NCI-H1105 treated with DMSO at 0.1 percent for 48 hours (cell line): ENCODE results near the gene COL18A1.

Source experiments
- DNase-seq: peaks from one replicate; lab custom pipeline; 2025; lab: John Stamatoyannopoulos, UW

The COL18A1 gene

DNA sequence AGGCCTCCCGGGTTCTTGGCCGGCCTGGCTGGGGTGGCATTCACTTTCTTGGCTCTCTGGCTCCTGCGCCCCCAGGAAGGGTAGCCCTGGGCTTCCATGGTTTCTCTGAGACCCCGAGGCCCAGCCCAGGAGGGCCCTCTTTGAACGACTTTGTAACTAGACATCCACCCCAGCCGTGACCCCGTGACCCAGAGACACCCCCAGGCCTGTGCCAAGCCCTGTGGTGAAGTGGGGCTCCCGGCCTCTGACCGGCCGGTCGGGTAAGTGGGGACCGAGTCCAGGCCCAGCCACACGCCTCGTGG is 64.0 kb downstream of the COL18A1 start:
- DNase-seq, result no peak

DNA sequence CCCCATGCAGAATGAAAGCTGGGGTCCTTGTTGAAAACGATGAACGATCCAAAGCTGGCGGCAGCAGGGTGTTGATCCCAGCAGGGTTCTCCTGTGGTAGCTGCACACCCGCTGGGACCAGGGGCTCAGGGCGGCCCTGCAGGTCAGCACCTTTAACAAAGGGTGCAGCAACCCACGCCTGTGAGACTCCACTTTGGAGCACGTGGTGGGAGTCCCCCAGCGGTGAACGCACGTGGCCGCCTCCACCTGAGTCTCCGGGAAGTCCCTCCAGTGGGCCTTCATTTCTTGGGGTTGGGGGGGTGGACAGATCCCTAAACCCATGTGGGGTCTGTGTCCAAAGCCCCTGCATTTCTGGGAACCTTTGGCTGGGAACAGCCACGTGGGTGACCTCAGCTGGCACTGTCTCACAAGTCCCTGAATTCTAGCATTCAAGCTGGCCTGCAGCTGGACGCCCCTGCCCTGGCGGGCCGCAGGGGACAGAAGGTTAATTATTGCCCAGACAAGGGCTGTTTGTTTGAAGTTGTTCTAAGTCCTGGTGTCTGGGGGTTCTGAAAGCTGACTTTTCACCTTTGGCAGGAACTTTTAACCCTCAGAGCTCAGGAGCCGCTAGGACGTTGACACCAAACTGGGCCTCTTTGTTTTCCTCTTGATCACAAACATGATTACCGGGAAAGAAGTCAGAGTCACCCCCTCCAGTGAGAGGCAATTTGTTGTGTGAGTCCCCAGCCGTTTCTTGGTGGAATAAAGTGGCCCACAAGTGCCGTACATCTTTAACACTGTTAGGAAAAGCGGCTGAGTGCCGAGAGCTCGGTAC is 64.5 kb downstream of the COL18A1 start:
- DNase-seq, result no peak

DNA sequence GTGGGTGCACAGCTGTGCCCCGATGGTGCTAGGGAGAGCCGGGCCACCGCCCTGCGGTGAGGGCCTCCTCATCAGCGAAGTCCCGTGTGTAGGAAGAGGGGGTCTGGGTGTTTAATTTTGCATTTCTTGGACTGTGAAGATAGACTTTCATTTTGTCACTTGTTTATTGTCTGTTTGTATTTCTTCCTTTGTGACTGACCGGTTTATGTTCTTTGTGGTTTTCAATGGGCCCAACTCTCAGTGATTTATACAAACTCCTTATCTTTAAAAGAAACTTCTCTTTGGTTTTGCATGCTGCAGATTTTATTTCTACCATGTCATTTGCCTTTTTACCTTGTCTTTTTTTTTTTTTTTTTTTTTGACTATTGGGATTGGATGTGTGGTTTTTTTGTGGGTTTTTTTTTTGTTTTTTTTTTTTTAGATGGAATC is 65.1 kb downstream of the COL18A1 start:
- DNase-seq, result no peak

DNA sequence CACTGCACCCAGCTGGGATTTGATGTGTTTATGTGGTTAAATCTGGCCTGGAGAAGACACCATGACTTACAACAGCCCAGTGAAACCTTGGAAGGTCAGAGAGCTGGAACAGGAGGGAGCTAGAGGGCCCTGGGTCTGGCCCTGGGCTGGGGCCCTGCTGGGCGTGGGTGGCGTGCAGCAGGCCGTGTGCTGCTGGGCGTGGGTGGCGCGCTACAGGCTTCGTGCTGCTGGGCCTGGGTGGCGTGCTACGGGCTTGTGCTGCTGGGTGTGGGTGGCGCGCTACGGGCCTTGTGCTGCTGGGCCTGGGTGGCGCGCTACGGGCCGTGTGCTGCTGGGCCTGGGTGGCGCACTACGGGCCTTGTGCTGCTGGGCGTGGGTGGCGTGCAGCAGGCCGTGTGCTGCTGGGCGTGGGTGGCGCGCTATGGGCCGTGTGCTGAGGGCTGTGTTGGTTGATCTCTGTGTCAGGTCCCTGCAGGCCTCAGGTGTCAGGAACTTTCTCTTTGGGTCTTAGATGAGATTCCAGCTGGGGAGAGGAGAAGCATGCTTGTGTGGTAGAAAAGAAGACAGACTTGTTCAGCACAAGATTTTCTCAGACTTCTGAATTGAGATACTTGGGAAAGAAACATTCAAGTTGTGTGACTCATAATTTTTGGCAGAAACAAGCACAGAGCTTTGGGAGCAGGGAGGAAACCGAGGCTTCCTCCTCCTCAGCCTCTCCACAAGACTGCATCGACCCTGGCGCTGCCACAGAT is 66.0 kb downstream of the COL18A1 start:
- no peak for DNase-seq

DNA sequence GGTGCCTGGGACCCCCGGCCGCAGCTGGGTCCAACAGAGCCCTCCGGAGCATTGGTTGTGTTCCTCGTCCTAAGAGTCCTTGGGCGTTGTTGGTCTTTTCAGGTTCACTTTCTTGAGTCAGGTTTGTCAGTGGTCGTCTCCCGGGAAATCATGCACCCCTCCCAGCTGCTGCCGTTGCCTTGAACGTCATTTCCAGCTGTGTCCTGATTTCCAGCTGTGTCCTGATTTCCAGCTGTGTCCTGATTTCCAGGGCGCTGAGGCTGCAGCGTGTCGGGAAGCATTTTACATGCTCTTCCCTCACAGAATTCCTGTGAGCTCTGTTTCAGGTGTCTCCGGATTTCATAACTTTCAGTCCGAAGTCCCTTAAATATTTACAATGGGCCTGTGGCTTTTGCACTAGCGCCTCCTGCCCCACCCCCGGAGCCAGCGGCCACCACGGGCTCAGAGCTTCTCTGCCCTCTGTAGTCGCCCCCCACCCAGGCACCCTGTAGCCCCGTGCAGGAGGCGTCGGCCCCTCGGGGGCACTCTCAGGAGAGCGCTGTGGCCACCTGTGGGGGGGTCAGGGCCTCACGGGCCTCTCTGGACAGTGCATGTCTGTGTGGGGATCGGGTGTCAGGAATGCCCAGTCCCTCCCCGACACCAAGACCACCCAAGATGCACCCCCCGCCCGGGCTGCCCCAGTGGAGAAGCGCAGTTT is 66.7 kb downstream of the COL18A1 start:
- no peak for DNase-seq

DNA sequence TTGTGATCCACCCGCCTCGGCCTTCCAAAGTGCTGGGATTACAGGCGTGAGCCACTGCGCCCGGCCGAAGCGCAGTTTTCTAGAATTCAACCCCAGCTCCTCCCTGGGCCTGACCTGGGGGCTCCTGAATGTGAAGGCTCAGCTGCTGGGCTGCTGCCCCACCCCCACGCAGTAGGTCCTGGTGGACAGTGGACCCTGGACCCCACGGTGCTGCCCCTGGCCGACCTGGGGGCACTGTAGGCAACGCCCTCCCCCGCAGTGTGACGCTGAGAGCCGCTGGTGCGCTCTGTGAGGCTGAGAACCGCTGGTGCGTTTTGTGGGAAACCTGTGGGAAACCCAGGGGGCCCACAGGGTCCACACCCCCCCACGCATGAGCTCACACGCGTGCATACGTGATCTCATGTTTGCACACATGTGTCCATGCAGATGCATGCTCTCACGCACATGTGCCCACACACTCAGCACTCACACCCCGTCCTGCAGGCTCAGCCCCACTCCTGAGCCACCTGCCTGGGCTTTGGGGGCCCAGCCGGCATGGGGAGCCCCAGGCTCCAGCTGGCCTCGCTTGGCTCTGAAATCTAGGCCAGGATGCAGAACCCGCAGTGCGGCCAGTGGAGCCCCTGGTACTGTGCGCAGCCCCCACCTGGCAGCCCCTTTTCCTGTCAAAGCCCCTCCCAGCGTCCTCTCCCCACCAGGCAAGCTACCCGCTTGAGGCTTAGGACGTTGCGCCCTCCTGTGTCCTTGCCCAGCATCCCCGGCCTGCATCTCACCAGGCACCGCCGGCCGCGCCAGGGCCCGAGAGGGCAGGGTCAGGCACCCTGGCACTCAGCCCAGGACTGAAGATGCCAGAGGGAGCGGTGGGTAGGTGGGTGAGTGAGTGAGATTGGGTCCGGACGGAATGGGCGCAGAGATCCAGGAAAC is 67.7 kb downstream of the COL18A1 start:
- no peak for DNase-seq

DNA sequence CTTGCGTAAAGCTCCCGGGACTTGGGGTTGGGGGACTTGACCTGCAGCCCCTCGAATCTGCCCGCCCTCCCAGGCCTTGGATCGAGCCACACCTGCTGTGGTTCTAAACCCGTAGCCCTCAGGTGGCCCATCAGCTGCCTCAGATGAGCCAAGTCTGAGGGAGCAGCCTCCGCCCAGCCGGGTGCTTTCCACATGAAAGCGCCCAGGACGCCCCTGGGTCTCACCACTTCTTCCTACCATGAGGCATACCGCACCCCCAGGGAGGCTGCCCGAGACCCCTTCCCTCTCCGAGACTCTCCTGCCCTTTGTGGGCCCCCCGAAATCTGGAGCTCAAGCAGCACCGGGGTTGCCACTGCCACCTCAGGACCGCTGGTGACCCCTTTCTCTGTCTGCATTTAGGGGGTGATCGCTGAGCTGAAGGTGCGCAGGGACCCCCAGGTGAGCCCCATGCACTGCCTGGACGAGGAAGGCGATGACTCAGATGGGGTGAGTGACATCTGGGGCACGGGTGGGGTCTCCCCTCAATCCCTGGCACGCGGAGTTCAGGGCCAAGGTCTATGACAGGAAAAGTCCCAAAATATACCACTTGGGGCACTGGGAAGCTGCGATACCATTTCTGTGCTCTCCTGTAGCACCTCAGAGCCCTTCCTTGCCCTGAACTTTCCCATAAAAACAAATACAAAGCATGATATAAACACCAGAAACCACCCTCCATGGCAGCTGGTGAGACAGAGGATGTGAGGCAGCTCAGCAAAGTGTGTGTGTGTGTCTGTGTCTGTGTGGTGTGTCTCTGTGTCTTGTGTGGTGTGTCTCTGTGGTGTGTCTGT is 68.7 kb downstream of the COL18A1 start:
- no peak for DNase-seq

DNA sequence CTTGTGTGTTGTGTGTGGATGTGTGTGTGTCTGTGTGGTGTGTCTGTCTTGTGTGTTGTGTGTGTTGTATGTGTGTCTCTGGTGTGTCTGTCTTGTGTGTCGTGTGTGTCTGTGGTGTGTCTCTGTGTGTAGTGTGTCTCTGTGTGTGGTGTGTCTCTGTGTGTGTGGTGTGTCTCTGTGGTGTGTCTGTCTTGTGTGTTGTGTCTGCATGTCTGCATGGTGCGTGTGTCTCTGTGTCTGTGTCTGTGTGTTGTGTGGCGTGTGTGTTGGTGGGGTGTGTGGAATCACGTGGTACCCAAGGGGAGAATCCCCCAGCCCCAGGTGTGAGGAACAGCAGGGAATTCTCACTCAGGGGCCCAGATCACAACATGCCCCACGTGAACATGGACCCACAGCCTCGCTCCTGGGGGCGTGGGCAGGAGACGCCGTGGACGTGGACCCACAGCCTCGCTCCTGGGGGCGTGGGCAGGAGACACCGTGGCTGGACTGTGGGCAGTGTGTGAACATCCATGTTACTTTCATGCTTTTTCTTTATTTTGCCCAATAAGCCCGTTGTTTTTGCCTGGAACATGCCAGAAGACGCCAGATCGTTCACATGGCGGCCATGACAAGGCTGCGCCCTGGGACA is 69.5 kb downstream of the COL18A1 start:
- no peak for DNase-seq

DNA sequence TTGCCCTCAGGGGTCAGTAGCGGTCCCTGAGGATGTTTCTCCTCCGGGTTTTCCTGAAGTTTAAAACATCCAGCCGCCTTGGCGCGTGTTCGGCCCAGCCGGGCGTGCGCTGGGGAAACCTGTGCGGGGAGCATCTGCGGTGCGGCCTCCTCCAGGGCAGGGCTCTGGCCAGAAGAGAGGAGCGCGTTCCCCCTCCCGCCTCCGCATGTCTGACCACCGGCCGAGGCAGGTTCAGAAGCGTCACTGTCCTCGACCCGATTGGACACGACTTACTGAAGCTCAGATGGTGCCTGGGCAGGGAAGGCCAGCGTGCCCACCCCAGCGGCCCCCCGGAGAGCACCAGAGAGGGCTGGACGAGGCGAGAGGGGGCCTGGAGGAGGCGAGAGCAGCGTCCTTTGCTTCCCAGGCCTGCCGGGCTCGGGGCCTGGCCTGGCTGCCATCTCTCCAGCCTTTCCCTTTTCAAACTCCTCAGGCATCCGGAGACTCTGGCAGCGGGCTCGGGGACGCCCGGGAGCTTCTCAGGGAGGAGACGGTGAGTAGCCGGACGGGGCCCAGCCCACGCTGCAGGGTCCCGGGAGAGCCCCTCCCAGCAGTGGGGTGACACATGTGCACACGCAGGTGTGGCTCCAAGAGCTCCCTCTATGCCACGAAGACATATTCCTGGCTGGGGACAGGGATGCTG is 70.2 kb downstream of the COL18A1 start:
- DNase-seq, result no peak

DNA sequence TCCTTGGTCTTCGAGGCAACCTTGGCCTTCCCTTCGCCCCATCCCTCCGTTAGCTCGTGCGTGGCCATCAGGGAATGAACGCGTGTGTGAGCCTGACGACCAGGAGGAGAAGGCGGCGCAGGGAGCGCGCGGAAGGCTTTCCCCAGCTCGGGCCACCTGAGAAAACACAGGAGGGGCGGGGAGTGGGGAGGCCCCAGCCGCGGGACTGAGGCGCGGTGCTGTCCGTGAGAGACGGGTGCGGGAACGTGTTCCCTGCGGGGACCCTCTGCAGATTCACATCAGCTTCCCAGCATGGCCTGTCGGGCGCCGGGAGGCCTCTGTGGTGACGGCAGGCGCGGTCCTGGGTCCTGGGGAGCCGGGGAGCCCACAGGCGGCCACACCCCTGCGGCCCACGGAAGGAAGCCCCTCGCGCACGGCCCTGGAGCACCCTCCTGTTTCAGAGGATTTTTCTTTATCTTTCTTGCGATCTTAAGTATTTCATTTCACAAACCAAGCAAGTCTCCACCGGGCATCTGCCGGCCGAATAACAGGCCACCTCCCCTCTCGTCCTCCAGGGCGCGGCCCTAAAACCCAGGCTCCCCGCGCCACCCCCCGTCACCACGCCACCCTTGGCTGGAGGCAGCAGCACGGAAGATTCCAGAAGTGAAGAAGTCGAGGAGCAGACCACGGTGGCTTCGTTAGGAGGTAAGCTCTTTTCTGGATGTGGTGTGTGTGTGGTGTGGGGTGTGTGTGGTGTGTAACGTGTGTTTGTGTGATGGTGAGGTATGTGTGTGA is 71.0 kb downstream of the COL18A1 start:
- DNase-seq, result no peak

DNA sequence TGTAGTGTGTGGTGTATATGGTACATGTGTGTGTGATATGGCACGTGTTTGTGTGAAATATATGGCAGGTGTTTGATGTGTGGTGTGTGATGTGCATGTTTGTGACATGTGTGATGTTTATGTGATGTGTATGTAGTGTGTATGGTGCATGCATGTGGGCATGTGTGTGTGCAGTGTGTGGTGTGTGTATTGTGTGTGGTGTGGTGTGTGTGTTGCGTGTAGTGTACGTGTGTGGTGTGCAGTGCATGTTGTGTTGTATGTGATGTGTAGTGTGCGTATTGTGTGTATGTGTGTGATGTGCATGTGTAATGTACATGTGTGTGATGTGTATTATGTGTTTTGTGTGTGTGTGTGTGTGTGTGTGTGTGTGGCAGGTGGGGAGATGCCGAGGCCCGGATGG is 71.6 kb downstream of the COL18A1 start:
- DNase-seq, result no peak

DNA sequence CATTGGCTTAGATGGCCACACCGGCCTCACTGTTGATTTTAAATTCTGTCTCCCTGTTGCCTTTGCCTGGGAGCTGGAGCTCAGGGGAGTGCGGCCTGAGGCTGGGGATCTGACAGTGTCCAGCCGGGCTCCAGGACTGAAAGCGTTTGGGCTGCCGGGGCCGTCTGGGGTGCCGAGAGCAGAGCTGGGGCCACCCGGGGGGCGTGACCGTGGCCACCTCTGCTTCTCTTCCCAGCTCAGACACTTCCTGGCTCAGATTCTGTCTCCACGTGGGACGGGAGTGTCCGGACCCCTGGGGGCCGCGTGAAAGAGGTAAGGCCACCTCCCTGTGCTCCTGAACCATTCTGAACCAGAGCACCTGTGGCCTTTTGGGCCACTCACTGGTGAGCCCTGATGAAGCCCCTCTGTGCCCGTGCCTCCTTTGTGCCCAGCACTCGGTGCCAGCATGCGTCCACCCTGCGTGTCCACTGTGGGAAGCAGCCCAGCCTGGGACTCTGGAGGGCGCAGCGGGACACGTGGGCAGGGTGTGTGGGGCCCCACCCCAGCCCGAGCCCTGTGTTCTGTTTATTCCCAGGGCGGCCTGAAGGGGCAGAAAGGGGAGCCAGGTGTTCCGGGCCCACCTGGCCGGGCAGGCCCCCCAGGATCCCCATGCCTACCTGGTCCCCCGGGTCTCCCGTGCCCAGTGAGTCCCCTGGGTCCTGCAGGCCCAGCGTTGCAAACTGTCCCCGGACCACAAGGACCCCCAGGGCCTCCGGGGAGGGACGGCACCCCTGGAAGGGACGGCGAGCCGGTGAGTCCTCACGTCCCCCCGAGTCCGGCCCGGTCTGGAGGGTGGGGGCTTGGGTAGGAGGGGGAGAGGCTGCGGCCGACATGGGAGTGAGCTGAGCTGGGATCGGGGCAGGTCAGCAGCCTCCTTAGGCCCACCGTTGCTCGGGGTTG is 72.5 kb downstream of the COL18A1 start:
- no peak for DNase-seq

DNA sequence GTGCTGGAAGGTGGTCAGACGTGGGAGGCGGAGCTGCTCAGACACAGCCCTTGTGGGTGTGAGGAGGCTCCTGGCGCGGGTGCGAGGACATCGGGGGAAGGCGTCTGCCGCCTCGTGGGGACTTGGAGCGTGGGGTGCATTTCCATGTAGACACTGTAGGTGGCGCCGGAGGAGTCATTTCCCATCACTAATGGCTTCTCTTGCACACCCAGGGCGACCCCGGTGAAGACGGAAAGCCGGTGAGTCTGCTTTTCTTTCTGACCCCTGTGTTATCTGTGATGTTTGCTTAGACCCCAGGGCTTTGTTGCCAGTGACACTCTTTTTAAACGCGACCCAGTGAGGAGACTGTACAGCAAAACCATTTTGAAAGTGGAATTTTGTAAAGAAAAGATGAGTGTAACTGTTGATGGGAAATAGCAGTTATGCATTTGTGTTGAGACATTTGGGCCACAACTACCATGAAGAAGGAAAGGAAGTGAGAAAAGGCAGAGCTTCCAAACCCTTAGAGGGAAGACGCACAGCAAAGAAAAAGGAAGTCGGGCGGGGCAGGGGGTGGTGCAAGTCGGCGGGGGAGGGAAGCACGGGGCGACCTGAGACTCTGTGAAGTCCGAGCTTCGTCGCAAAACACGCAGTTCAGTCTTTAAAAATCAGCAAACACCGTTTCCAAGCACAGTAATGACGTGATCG is 73.3 kb downstream of the COL18A1 start:
- DNase-seq, result peak; percentile 72

DNA sequence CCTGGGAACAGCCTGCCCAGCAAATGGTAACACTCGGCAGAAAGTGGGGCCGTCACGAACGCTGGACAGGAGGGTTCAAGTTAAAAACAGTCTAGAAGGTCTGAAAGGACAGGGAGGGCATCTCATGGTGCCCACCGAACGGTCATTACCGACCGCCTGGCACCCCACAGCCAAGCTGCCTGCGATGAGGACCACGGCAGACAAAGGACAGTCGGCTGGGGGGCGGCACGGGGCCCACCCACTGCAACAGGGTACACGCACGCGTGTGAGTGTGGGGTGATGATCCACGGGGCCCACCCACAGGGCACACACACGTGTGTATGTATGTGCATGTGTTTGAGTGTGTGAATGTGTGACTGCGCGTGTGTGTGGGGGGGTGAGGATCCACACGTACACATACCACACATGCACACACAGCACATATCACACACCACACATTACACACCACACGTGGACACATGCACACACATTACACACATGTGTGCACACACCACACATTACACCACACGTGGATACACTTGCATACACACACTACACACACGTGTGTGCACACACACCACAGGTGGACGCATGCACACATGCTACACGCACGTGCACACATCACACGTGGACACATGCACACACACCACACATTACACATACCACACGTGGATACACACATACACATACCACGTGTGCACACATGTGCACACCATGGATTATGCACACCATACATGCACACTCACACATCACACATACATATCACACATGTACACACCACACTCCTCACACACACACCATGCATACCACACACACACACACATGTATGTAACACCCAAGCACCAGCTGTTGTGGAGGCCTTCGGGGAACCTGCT is 74.1 kb downstream of the COL18A1 start:
- DNase-seq, result no peak

DNA sequence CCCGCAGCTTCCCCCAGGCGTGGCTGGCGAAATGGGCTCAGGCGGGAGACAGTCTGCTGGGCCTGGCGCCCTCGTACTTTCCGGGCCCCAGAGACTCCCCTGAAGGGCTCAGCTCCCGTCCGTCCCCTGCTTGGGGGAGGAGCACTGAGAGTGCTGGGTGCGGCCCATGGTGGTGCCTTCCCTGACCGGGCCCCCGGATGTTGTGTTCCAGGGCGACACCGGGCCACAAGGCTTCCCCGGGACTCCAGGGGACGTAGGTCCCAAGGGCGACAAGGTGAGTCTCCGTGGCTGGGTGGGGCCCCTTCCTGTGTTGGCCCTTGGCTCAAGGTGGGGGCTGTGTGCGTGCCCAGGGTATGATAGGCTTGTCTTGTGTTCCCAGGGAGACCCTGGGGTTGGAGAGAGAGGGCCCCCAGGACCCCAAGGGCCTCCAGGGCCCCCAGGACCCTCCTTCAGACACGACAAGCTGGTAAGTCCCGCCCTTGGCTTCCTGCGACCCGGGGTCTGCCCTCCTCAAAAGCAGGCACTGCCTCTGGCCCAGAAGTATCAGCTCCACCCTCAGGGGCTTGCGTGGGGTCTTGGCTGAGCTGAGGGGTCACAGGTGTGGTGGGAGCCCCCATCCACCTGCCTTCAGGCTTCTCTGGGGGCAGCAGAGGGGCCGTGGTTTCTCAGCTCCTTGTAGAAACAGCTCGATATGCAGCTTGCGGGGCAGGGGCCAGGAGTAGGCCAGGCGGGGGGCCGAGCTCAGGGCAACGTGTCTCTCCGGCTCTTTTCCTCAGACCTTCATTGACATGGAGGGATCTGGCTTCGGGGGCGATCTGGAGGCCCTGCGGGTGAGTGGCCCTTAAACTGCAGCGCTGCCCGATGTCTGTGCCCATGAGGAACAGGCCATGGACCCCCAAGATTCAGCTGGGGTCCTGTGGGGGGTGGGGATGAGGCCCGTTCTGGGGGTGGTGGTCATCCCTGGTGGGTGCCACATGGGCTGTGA is 75.0 kb downstream of the COL18A1 start:
- DNase-seq, result no peak
